Glutamatergic neuron (in vitro differentiated cells): Measurements from ENCODE around the gene FZD10. TPM values are rescaled to one million over a fixed set of nuclear protein-coding genes. Genes with fewer than 3 reads are reported as not detected.

ENCODE experiments used
- DNase-seq: peaks from one replicate; pipeline ENCODE4 v3.0.0; 2022
- H3K27ac Mint-ChIP-seq: one replicate; pipeline ENCODE4 v1.8.0; 2020; ENCODE audit warnings: mild to moderate bottlenecking, mixed read lengths, inconsistent platforms; ENCODE audit not compliant: unreplicated experiment
- H3K27me3 Mint-ChIP-seq: one replicate; pipeline ENCODE4 v1.8.0; 2020; ENCODE audit warnings: mild to moderate bottlenecking, moderate library complexity, mixed read lengths, inconsistent platforms; ENCODE audit not compliant: unreplicated experiment
- H3K36me3 Mint-ChIP-seq: one replicate; pipeline ENCODE4 v1.8.0; 2020; ENCODE audit warnings: mild to moderate bottlenecking, mixed read lengths, inconsistent platforms; ENCODE audit not compliant: unreplicated experiment
- H3K4me1 Mint-ChIP-seq: one replicate; pipeline ENCODE4 v1.8.0; 2020; ENCODE audit warnings: mild to moderate bottlenecking, low read depth, mixed read lengths, inconsistent platforms; ENCODE audit not compliant: unreplicated experiment
- H3K4me3 Mint-ChIP-seq: one replicate; pipeline ENCODE4 v1.8.0; 2020; ENCODE audit warnings: mild to moderate bottlenecking, mixed read lengths, inconsistent platforms; ENCODE audit not compliant: unreplicated experiment
- H3K9me3 Mint-ChIP-seq: one replicate; pipeline ENCODE4 v1.8.0; 2020; ENCODE audit warnings: mild to moderate bottlenecking, moderate library complexity, mixed read lengths, inconsistent platforms; ENCODE audit not compliant: unreplicated experiment
- total RNA-seq: library from RNA; stranded (reverse); fragmentation: NEBNext Ultra II Directional; extraction: Animal tissue kit (Norgen Biotek cat#: 25700); gene quantifications from one replicate; pipeline ENCODE4 v1.2.1, GENCODE V29; 2021; ENCODE audit not compliant: unreplicated experiment
- TF ChIP-seq, protein P1 (sequence below): fragments of 200-600 bp; sonication (generic); IDR thresholded peaks from one replicate; pipeline ENCODE4 v1.5.0; 2021; ENCODE audit not compliant: partially characterized antibody, unreplicated experiment

FZD10 gene
- total RNA-seq, 1 donor from 2014 or later, result not detected

- no peak for DNase-seq
- H3K27me3 Mint-ChIP-seq, result peaks cover 10% of the 10 kb centered on the region
- TF ChIP-seq, protein P1, sequence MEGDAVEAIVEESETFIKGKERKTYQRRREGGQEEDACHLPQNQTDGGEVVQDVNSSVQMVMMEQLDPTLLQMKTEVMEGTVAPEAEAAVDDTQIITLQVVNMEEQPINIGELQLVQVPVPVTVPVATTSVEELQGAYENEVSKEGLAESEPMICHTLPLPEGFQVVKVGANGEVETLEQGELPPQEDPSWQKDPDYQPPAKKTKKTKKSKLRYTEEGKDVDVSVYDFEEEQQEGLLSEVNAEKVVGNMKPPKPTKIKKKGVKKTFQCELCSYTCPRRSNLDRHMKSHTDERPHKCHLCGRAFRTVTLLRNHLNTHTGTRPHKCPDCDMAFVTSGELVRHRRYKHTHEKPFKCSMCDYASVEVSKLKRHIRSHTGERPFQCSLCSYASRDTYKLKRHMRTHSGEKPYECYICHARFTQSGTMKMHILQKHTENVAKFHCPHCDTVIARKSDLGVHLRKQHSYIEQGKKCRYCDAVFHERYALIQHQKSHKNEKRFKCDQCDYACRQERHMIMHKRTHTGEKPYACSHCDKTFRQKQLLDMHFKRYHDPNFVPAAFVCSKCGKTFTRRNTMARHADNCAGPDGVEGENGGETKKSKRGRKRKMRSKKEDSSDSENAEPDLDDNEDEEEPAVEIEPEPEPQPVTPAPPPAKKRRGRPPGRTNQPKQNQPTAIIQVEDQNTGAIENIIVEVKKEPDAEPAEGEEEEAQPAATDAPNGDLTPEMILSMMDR, result no peak
- no peak overlapping the region for H3K4me3 Mint-ChIP-seq
- no peak overlapping the region for H3K27ac Mint-ChIP-seq
- H3K36me3 Mint-ChIP-seq, result peaks cover 7% of the 10 kb centered on the region
- H3K4me1 Mint-ChIP-seq, result peaks cover 4% of the 10 kb centered on the region
- H3K9me3 Mint-ChIP-seq, result peaks cover 29% of the 10 kb centered on the region
These were observed 30.5 kb upstream of the FZD10 start for GRCh38 chr12:130131801-130132200.

- DNase-seq, result no peak
- H3K27me3 Mint-ChIP-seq, result peaks cover 10% of the 10 kb centered on the region
- peaks cover 13% of the 10 kb centered on the region for H3K36me3 Mint-ChIP-seq
- peaks cover 29% of the 10 kb centered on the region for H3K9me3 Mint-ChIP-seq
- H3K4me1 Mint-ChIP-seq, result peaks cover 2% of the 10 kb centered on the region
- H3K27ac Mint-ChIP-seq, result no peak overlapping the region
- TF ChIP-seq, protein P1, result no peak
- no peak overlapping the region for H3K4me3 Mint-ChIP-seq
These were observed 29.3 kb upstream of the FZD10 start for GRCh38 chr12:130132831-130133511.

DNA sequence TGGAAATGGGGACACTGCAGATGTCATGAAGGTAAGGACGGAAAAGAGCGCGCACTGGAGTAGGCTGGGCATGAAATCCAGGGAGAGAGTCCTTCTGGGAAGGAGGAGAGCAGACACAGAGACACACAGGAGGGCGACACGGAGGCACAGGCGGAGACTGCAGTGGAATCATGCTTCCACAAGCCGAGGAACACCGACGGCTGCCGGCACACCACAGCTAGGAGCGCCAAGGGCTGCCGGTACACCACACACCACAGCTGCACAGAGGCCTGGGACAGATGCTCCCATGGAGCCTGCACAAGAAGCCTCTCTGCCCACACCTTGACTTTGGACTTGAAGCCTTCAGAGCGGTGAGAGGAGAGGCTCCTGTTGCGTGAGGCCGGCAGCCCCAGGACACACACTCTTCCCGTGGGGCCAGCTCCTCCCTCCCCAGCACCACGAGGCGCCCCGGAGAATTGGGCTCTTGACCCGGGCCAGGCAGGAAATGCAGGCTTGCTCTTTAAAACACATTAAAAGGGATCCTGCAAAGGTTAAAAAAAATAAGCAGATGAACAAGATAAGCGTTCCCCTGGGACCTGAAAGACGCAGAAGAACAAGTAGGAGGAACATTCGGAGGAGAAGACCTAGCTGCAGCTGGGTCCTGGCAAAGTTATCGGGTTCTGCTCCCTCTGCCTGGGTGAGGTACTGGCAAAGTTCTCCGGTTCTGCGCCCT, 28.3 kb upstream of the FZD10 start:
- TF ChIP-seq, protein P1, result no peak
- DNase-seq, result no peak
- Mint-ChIP-seq H3K27ac (no peak overlapping the region), H3K36me3 (peaks cover 13% of the 10 kb centered on the region), H3K9me3 (peaks cover 29% of the 10 kb centered on the region), H3K4me3 (no peak overlapping the region), H3K4me1 (peaks cover 2% of the 10 kb centered on the region), H3K27me3 (peaks cover 10% of the 10 kb centered on the region)

DNA sequence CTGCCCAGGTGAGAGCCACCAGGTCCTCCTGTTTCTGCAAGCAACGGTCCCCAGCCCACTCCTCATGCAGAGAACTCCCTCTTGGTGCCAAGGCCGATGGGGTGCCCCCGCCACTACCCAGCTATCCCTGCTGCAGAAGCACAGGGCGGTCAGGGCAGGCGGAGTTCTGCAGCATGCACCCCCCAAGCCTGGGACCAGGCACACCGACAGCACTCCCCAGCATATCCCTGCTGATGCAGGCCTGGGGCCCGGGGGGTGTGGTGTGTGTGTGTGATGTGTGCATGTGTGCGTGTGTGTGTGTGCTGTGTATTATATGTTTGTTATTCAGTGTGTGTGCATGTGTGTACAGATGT, 27.7 kb upstream of the FZD10 start:
- H3K9me3 Mint-ChIP-seq, result peaks cover 26% of the 10 kb centered on the region
- DNase-seq, result no peak
- H3K27ac Mint-ChIP-seq, result no peak overlapping the region
- no peak overlapping the region for H3K4me3 Mint-ChIP-seq
- TF ChIP-seq, protein P1, result no peak
- peaks cover 2% of the 10 kb centered on the region for H3K4me1 Mint-ChIP-seq
- peaks cover 10% of the 10 kb centered on the region for H3K27me3 Mint-ChIP-seq
- H3K36me3 Mint-ChIP-seq, result peaks cover 13% of the 10 kb centered on the region

DNA sequence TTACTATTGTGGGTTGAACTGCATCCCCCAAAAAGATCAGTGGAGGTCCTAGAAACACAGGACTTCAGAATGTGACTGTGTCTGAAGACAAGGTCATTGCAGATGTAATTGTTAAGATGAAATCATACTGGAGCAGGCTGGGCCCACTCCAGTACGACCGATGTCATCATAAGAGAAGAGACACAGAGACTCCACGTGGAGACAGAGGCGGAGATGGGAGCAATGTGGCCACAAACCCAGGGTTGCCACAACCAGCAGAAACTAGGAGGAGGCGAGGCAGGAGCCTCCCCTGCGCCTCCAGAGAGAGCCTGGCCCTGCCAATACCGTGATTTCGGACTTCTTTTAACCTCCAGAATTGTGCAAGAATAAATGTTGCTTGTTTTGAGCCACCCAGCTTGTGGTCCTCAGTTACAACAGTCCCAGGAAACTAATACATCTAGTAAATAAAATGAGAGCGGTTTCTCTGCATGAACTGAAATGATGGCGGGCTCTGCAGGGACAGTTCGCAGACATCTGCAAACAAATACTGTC, 25.7 kb upstream of the FZD10 start:
- H3K4me3 Mint-ChIP-seq, result no peak overlapping the region
- H3K27ac Mint-ChIP-seq, result no peak overlapping the region
- TF ChIP-seq, protein P1, result no peak
- H3K9me3 Mint-ChIP-seq, result peaks cover 22% of the 10 kb centered on the region
- peaks cover 2% of the 10 kb centered on the region for H3K4me1 Mint-ChIP-seq
- DNase-seq, result no peak
- peaks cover 13% of the 10 kb centered on the region for H3K36me3 Mint-ChIP-seq
- H3K27me3 Mint-ChIP-seq, result peaks cover 8% of the 10 kb centered on the region
